GM12878 (cell line): ENCODE measurements around the gene ZNF25. TPM values are rescaled to one million over a fixed set of nuclear protein-coding genes. Genes with fewer than 3 reads are reported as not detected.

Experiments
- BRCA1 ChIP-seq: IDR thresholded peaks from 2 replicates; pipeline ENCODE4 v1.6.1; 2011; ENCODE audit warnings: low read depth, low read length, improper control_type of control experiment
- CUX1 ChIP-seq: IDR thresholded peaks from 2 replicates; pipeline ENCODE4 v1.6.1; 2012; ENCODE audit warnings: improper control_type of control experiment, low read depth, low read length; ENCODE audit not compliant: insufficient replicate concordance
- ETV6 ChIP-seq, 2 experiments: fragments of 450-650 bp in 1 of 2; IDR thresholded peaks in 1 of 2; conservative IDR thresholded peaks in 1 of 2; 2 replicates each; pipeline ENCODE4 v1.6.1; 2014; ENCODE audit warnings: antibody characterized with exemption in 1 of 2, borderline replicate concordance in 1 of 2, low read depth in 1 of 2, mild to moderate bottlenecking in 1 of 2, moderate library complexity in 1 of 2
- GABPA ChIP-seq: IDR thresholded peaks from 2 replicates; pipeline ENCODE4 v1.6.1; 2014; ENCODE audit warnings: antibody characterized with exemption, low read depth, mild to moderate bottlenecking, inconsistent platforms
- NFYB ChIP-seq: IDR thresholded peaks from 2 replicates; pipeline ENCODE4 v1.6.1; 2011; ENCODE audit warnings: low read depth, mild to moderate bottlenecking, low read length, improper control_type of control experiment, moderate library complexity; ENCODE audit not compliant: insufficient read depth
- NR2C2 ChIP-seq: IDR thresholded peaks from 2 replicates; pipeline ENCODE4 v1.6.1; 2011; ENCODE audit warnings: borderline replicate concordance, low read depth; ENCODE audit not compliant: control insufficient read depth, insufficient read length
- RCOR1 ChIP-seq: conservative IDR thresholded peaks from 2 replicates; pipeline ENCODE4 v1.6.1; 2012; ENCODE audit warnings: low read depth, low read length, improper control_type of control experiment
- RUNX3 ChIP-seq: IDR thresholded peaks from 2 replicates; pipeline ENCODE4 v1.6.1; 2012; ENCODE audit warnings: low read length, inconsistent platforms
- SREBF2 ChIP-seq: IDR thresholded peaks from 2 replicates; pipeline ENCODE4 v1.6.1; 2012; ENCODE audit warnings: mild to moderate bottlenecking, low read length
- TAF1 ChIP-seq: IDR thresholded peaks from 2 replicates; pipeline ENCODE4 v1.6.1; 2011; ENCODE audit warnings: mild to moderate bottlenecking, low read depth, low read length, borderline replicate concordance
- ZBTB40 ChIP-seq: fragments of 450-650 bp; IDR thresholded peaks from 2 replicates; pipeline ENCODE4 v1.6.1; 2016; ENCODE audit warnings: mild to moderate bottlenecking, moderate library complexity, borderline replicate concordance
- polyA plus RNA-seq, 11 experiments: library from polyadenylated mRNA; depleted of rRNA in 4 of 11; unstranded in 6 of 11; stranded (reverse) in 5 of 11; fragments of >200 nt; fragmentation: Nextera tagmentation in 4 of 11; fragmentation: Illumina TruSeq in 1 of 11; extraction: Ambion mirVana in 4 of 11; extraction: Trizol in 1 of 11; gene quantifications; 1 replicate in 1 of 11; 2 replicates in 10 of 11; pipeline versions ENCODE4 v1.2.1 to v1.2.3, GENCODE V29; 2011 to 2016; ENCODE audit warnings: inconsistent platforms in 2 of 11, missing spikeins in 2 of 11, low read depth in 1 of 11
- total RNA-seq, 4 experiments: library from RNA; depleted of rRNA in 3 of 4; stranded (reverse); fragments of >200 nt in 3 of 4; fragmentation: Illumina TruSeq in 1 of 4; extraction: Trizol in 1 of 4; gene quantifications; 2 replicates each; pipeline versions ENCODE4 v1.2.1 to v1.2.3, GENCODE V29; 2013 to 2021

Gene ZNF25
- total and polyA plus RNA-seq, 10 of the 15 experiments (the other 5 are each of a cell fraction or from before 2014, with no cell fraction given): 1.0 to 6.8 (median 3.2) TPM

GRCh38 chr10:38007991-38008390 is 31.5 kb upstream of the ZNF25 start (continued):
- no peak for TF ChIP-seq NFYB
- TF ChIP-seq BRCA1: no peak
- TF ChIP-seq RUNX3: no peak
- TF ChIP-seq CUX1: no peak
- no peak for TF ChIP-seq ZBTB40
- no peak for TF ChIP-seq RCOR1
- no peak for TF ChIP-seq SREBF2
- TF ChIP-seq GABPA: no peak
- no peak for TF ChIP-seq ETV6 (conservative IDR thresholded peaks at IDR 0.05 in 1 of 2, IDR thresholded peaks at IDR 0.05 in 1 of 2; ENCODE audit: borderline replicate concordance in 1 of 2, low read depth in 1 of 2)
- TF ChIP-seq NR2C2: no peak
- TF ChIP-seq TAF1: no peak
